HepG2 (cell line): ENCODE data around the gene CTDSP1. TPM values are rescaled to one million over a fixed set of nuclear protein-coding genes. Genes with fewer than 3 reads are reported as not detected.

Experiments used
- AHR ChIP-seq: IDR thresholded peaks from 2 replicates; pipeline ENCODE4 v1.6.1; 2018; ENCODE audit warnings: missing genetic modification reagents, missing compliant biosample characterization
- FOXP1 ChIP-seq, 2 experiments: fragments of 450-650 bp in 1 of 2; IDR thresholded peaks; 2 replicates each; pipeline ENCODE4 v1.6.1; 2017 to 2018; ENCODE audit warnings: antibody characterized with exemption in 1 of 2
- NCOR1 ChIP-seq: fragments of 200-600 bp; sonication (generic); IDR thresholded peaks from 2 replicates; pipeline ENCODE4 v1.7.0; 2017; ENCODE audit warnings: antibody characterized with exemption, low read length, borderline replicate concordance
- NR2C2 ChIP-seq: sonication (generic); formaldehyde crosslinking; IDR thresholded peaks from 2 replicates; pipeline ENCODE4 v1.4.0; 2020; ENCODE audit warnings: missing genetic modification reagents, mild to moderate bottlenecking, moderate library complexity, borderline replicate concordance
- RARA ChIP-seq: IDR thresholded peaks from 2 replicates; pipeline ENCODE4 v1.6.1; 2016; ENCODE audit warnings: missing genetic modification reagents, missing compliant biosample characterization
- ZFX ChIP-seq: sonication (generic); formaldehyde crosslinking; IDR thresholded peaks from 2 replicates; pipeline ENCODE4 v1.4.0; 2020; ENCODE audit warnings: mild to moderate bottlenecking, low read depth, missing genetic modification reagents, moderate library complexity
- ZFY ChIP-seq: sonication (generic); formaldehyde crosslinking; IDR thresholded peaks from 2 replicates; pipeline ENCODE4 v1.4.0; 2020; ENCODE audit warnings: missing genetic modification reagents
- ZSCAN25 ChIP-seq: sonication (generic); formaldehyde crosslinking; IDR thresholded peaks from 2 replicates; pipeline ENCODE4 v1.8.0; 2022; ENCODE audit warnings: mild to moderate bottlenecking, missing genetic modification reagents
- polyA plus RNA-seq, 8 experiments: library from polyadenylated mRNA; depleted of rRNA in 3 of 8; stranded (reverse) in 7 of 8; unstranded in 1 of 8; fragments of >200 nt; fragmentation: Illumina TruSeq in 4 of 8; extraction: Trizol in 4 of 8; gene quantifications; 2 replicates each; pipeline versions ENCODE4 v1.2.1 to v1.2.3, GENCODE V29; 2011 to 2016; ENCODE audit warnings: low read depth in 4 of 8, missing spikeins in 1 of 8, mixed read lengths in 1 of 8; ENCODE audit not compliant: insufficient read depth in 1 of 8
- total RNA-seq, 5 experiments: library from RNA; depleted of rRNA; stranded (reverse); fragments of >200 nt; fragmentation: Illumina TruSeq; extraction: Trizol; gene quantifications; 2 replicates each; pipeline ENCODE4 v1.2.3, GENCODE V29; 2016; ENCODE audit warnings: low read depth in 1 of 5
- TF ChIP-seq, protein P1 (sequence below): sonication (generic); formaldehyde crosslinking; IDR thresholded peaks from 2 replicates; pipeline ENCODE4 v1.4.0; 2020; ENCODE audit warnings: missing genetic modification reagents
- TF ChIP-seq, protein P2 (sequence below): sonication (generic); formaldehyde crosslinking; IDR thresholded peaks from 2 replicates; pipeline ENCODE4 v1.4.0; 2020; ENCODE audit warnings: missing genetic modification reagents
- TF ChIP-seq, protein P3 (sequence below): sonication (generic); formaldehyde crosslinking; IDR thresholded peaks from 2 replicates; pipeline ENCODE4 v1.4.0; 2020; ENCODE audit warnings: missing genetic modification reagents
- TF ChIP-seq, protein P4 (sequence below): IDR thresholded peaks from 2 replicates; pipeline ENCODE4 v1.6.1; 2016; ENCODE audit warnings: mild to moderate bottlenecking
- TF ChIP-seq, protein P5 (sequence below), 2 experiments: sonication (generic) in 1 of 2; formaldehyde crosslinking in 1 of 2; IDR thresholded peaks; 2 replicates each; pipeline versions ENCODE4 v1.5.1 to v1.6.1; 2011 to 2020; ENCODE audit warnings: borderline replicate concordance in 1 of 2, low read depth in 1 of 2, low read length in 1 of 2, mild to moderate bottlenecking in 1 of 2, missing genetic modification reagents in 1 of 2, moderate library complexity in 1 of 2
- TF ChIP-seq, protein P6 (sequence below): IDR thresholded peaks from 2 replicates; pipeline ENCODE4 v1.6.1; 2012; ENCODE audit warnings: inconsistent platforms

Gene CTDSP1
- total and polyA plus RNA-seq, 2 of the 13 experiments (the other 11 are each of a cell fraction or from before 2014, with no cell fraction given) = 91.0 to 268 TPM

DNA sequence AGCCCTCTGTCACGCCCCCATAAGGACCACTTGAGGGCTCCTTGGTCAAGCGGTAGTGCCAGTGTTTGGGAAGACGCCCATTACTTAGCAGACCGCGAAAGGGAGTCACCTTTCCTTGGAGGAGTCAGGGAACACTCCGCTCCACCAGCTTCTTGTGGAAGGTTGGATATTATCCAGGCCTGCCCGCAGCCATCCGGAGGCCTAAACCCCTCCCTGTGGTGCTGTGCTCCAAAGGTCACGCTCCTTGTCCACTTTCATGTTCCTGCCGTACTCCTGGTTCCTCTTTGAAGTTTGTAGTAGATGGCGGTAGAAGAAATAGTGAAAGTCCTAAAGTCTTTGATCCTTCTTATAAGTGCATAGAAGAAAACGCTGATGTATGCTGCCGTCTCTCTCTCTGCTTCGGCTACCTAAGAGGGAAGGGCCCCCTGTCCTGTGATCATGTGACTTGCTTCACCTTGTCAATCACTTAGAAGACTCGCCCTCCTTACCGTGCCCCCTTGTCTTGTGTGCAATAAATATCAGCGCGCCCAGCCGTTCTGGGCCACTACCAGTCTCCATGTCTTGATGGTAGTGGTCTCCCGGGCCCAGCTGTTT, 44.7 kb upstream of the CTDSP1 start (continued):
- TF ChIP-seq, protein P1, sequence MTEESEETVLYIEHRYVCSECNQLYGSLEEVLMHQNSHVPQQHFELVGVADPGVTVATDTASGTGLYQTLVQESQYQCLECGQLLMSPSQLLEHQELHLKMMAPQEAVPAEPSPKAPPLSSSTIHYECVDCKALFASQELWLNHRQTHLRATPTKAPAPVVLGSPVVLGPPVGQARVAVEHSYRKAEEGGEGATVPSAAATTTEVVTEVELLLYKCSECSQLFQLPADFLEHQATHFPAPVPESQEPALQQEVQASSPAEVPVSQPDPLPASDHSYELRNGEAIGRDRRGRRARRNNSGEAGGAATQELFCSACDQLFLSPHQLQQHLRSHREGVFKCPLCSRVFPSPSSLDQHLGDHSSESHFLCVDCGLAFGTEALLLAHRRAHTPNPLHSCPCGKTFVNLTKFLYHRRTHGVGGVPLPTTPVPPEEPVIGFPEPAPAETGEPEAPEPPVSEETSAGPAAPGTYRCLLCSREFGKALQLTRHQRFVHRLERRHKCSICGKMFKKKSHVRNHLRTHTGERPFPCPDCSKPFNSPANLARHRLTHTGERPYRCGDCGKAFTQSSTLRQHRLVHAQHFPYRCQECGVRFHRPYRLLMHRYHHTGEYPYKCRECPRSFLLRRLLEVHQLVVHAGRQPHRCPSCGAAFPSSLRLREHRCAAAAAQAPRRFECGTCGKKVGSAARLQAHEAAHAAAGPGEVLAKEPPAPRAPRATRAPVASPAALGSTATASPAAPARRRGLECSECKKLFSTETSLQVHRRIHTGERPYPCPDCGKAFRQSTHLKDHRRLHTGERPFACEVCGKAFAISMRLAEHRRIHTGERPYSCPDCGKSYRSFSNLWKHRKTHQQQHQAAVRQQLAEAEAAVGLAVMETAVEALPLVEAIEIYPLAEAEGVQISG = peak; percentile 39; the same call in 1 of the 2 replicates
- TF ChIP-seq, protein P2, sequence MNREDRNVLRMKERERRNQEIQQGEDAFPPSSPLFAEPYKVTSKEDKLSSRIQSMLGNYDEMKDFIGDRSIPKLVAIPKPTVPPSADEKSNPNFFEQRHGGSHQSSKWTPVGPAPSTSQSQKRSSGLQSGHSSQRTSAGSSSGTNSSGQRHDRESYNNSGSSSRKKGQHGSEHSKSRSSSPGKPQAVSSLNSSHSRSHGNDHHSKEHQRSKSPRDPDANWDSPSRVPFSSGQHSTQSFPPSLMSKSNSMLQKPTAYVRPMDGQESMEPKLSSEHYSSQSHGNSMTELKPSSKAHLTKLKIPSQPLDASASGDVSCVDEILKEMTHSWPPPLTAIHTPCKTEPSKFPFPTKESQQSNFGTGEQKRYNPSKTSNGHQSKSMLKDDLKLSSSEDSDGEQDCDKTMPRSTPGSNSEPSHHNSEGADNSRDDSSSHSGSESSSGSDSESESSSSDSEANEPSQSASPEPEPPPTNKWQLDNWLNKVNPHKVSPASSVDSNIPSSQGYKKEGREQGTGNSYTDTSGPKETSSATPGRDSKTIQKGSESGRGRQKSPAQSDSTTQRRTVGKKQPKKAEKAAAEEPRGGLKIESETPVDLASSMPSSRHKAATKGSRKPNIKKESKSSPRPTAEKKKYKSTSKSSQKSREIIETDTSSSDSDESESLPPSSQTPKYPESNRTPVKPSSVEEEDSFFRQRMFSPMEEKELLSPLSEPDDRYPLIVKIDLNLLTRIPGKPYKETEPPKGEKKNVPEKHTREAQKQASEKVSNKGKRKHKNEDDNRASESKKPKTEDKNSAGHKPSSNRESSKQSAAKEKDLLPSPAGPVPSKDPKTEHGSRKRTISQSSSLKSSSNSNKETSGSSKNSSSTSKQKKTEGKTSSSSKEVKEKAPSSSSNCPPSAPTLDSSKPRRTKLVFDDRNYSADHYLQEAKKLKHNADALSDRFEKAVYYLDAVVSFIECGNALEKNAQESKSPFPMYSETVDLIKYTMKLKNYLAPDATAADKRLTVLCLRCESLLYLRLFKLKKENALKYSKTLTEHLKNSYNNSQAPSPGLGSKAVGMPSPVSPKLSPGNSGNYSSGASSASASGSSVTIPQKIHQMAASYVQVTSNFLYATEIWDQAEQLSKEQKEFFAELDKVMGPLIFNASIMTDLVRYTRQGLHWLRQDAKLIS (CRISPR knock-in tag) = no peak
- TF ChIP-seq, protein P3, sequence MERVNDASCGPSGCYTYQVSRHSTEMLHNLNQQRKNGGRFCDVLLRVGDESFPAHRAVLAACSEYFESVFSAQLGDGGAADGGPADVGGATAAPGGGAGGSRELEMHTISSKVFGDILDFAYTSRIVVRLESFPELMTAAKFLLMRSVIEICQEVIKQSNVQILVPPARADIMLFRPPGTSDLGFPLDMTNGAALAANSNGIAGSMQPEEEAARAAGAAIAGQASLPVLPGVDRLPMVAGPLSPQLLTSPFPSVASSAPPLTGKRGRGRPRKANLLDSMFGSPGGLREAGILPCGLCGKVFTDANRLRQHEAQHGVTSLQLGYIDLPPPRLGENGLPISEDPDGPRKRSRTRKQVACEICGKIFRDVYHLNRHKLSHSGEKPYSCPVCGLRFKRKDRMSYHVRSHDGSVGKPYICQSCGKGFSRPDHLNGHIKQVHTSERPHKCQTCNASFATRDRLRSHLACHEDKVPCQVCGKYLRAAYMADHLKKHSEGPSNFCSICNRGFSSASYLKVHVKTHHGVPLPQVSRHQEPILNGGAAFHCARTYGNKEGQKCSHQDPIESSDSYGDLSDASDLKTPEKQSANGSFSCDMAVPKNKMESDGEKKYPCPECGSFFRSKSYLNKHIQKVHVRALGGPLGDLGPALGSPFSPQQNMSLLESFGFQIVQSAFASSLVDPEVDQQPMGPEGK = peak; percentile 74
- TF ChIP-seq FOXP1 (IDR thresholded peaks at IDR 0.05) (no peak), FOXP1 (CRISPR knock-in tag; IDR thresholded peaks at IDR 0.05) (peak; percentile 13; the same call in 1 of the 2 replicates), NR2C2 (CRISPR knock-in tag) (peak; percentile 27; the same call in 1 of the 2 replicates), AHR (CRISPR knock-in tag) (0 out of 2 replicates have a peak, but pooled peaks have one; percentile 26), ZSCAN25 (CRISPR knock-in tag) (0 out of 2 replicates have a peak, but pooled peaks have one; percentile 29), RARA (CRISPR knock-in tag) (peak; percentile 57; the same call in 1 of the 2 replicates), NCOR1 (peak; percentile 77; the same call in 1 of the 2 replicates), ZFX (CRISPR knock-in tag) (peak; percentile 69), ZFY (CRISPR knock-in tag) (peak; percentile 67; the same call in 1 of the 2 replicates)
- TF ChIP-seq, protein P4, sequence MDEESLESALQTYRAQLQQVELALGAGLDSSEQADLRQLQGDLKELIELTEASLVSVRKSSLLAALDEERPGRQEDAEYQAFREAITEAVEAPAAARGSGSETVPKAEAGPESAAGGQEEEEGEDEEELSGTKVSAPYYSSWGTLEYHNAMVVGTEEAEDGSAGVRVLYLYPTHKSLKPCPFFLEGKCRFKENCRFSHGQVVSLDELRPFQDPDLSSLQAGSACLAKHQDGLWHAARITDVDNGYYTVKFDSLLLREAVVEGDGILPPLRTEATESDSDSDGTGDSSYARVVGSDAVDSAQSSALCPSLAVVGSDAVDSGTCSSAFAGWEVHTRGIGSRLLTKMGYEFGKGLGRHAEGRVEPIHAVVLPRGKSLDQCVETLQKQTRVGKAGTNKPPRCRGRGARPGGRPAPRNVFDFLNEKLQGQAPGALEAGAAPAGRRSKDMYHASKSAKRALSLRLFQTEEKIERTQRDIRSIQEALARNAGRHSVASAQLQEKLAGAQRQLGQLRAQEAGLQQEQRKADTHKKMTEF (CRISPR knock-in tag) = peak; percentile 64; the same call in 1 of the 2 replicates
- TF ChIP-seq, protein P5, sequence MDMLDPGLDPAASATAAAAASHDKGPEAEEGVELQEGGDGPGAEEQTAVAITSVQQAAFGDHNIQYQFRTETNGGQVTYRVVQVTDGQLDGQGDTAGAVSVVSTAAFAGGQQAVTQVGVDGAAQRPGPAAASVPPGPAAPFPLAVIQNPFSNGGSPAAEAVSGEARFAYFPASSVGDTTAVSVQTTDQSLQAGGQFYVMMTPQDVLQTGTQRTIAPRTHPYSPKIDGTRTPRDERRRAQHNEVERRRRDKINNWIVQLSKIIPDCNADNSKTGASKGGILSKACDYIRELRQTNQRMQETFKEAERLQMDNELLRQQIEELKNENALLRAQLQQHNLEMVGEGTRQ (IDR thresholded peaks at IDR 0.05; ENCODE audit: low read depth, low read length) = peak; percentile 56
- TF ChIP-seq, protein P5 (CRISPR knock-in tag; IDR thresholded peaks at IDR 0.05; ENCODE audit: borderline replicate concordance) = peak; percentile 78; the same call in 1 of the 2 replicates
- TF ChIP-seq, protein P6, sequence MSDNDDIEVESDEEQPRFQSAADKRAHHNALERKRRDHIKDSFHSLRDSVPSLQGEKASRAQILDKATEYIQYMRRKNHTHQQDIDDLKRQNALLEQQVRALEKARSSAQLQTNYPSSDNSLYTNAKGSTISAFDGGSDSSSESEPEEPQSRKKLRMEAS = peak; percentile 33; the same call in 1 of the 2 replicates
